Type B pancreatic cell (in vitro differentiated cells): Measurements from ENCODE around the gene PSD2. TPM values are rescaled to one million over a fixed set of nuclear protein-coding genes. Genes with fewer than 3 reads are reported as not detected.

Experiments
- DNase-seq: peaks from one replicate; pipeline ENCODE4 v3.0.0; 2021; ENCODE audit warnings: mixed read lengths; ENCODE audit not compliant: unreplicated experiment; ENCODE audit errors: extremely low spot score
- H3K27ac Mint-ChIP-seq: 2 replicates; pipeline ENCODE4 v1.8.0; 2021; ENCODE audit warnings: mild to moderate bottlenecking, mixed read lengths
- H3K27me3 Mint-ChIP-seq: 2 replicates; pipeline ENCODE4 v1.8.0; 2021; ENCODE audit warnings: mixed read lengths
- H3K36me3 Mint-ChIP-seq: 2 replicates; pipeline ENCODE4 v1.8.0; 2021; ENCODE audit warnings: mixed read lengths
- H3K4me1 Mint-ChIP-seq: one replicate; pipeline ENCODE4 v1.8.0; 2021; ENCODE audit warnings: mixed read lengths; ENCODE audit not compliant: unreplicated experiment
- H3K4me3 Mint-ChIP-seq: 2 replicates; pipeline ENCODE4 v1.8.0; 2021; ENCODE audit warnings: mild to moderate bottlenecking, mixed read lengths
- H3K9me3 Mint-ChIP-seq: 2 replicates; pipeline ENCODE4 v1.8.0; 2021; ENCODE audit warnings: mixed read lengths
- total RNA-seq: library from RNA; stranded (reverse); gene quantifications from 2 replicates; pipeline ENCODE4 v1.2.1, GENCODE V29; 2021; ENCODE audit warnings: low replicate concordance
- TF ChIP-seq, protein P1 (sequence below): fragments of 200-600 bp; sonication (generic); conservative IDR thresholded peaks from 2 replicates; pipeline ENCODE4 v1.5.0; 2021; ENCODE audit warnings: antibody characterized with exemption, mild to moderate bottlenecking

PSD2 gene
- total RNA-seq, 1 donor from 2014 or later = 0.27 TPM

DNA sequence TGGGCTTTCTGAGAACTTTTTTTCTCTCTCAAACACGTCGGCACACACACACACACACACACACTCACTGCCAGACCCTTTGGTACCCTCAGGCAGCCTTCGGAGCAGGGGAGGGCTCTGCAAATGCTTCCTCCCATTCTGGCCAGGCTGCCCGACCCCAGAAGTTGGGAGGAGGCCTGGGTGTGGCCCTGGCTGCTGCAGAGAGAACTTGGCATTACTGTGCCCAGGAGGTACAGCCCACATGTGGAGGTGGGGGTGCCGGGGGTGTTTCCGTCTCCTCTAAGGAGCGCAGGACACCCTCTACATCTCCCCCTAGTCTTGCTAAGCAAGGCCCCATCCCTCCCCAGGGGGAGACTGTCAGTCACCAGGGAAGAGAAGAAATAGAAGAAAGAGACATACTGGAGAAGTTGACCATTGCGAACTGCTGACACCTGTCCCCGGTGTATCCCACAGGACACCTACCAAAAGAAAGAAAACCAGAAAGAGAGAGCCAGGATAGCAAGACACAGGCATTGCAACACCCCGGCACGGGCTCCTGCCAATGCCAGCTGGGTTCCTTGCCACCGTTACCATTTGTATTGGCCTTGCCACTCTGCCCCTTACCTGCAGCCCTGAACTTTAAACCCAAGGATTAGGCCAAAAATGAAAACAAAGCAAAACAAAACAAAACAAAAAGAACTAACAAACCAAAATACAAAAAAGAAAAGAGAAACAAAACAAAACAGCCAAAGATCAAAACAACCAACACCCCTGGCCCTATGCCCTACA lies 69.3 kb downstream of the PSD2 start:
- H3K4me3 Mint-ChIP-seq = no peak overlapping the region
- no peak overlapping the region for H3K27ac Mint-ChIP-seq
- no peak for DNase-seq
- no peaks in the 10 kb centered on the region for H3K36me3 Mint-ChIP-seq
- H3K9me3 Mint-ChIP-seq = no peaks in the 10 kb centered on the region
- H3K27me3 Mint-ChIP-seq = peaks cover 40% of the 10 kb centered on the region
- TF ChIP-seq, protein P1, sequence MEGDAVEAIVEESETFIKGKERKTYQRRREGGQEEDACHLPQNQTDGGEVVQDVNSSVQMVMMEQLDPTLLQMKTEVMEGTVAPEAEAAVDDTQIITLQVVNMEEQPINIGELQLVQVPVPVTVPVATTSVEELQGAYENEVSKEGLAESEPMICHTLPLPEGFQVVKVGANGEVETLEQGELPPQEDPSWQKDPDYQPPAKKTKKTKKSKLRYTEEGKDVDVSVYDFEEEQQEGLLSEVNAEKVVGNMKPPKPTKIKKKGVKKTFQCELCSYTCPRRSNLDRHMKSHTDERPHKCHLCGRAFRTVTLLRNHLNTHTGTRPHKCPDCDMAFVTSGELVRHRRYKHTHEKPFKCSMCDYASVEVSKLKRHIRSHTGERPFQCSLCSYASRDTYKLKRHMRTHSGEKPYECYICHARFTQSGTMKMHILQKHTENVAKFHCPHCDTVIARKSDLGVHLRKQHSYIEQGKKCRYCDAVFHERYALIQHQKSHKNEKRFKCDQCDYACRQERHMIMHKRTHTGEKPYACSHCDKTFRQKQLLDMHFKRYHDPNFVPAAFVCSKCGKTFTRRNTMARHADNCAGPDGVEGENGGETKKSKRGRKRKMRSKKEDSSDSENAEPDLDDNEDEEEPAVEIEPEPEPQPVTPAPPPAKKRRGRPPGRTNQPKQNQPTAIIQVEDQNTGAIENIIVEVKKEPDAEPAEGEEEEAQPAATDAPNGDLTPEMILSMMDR = no peak
- H3K4me1 Mint-ChIP-seq = no peaks in the 10 kb centered on the region

DNA sequence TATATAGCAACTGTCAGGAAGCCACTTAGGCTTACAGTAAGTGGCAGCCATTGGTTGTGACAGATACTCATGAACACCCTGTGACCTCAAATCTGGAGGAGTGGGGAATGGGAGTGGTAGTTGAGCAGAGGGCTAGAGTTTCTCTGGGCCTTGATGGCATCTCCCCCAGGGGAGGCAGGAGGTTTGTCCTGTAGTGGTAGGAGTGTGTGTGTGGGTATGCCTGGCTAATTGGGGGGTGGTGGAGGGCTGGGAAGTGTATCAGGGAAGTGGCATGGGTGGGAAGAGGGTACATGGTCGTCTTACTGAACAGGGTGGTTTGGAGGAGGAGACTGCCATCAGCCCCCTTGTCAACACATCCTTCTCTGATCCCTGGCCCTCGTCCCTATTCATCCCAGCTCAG lies 71.5 kb downstream of the PSD2 start:
- H3K36me3 Mint-ChIP-seq = no peaks in the 10 kb centered on the region
- H3K9me3 Mint-ChIP-seq = no peaks in the 10 kb centered on the region
- no peak overlapping the region for H3K4me3 Mint-ChIP-seq
- no peak overlapping the region for H3K27ac Mint-ChIP-seq
- TF ChIP-seq, protein P1 = no peak
- H3K27me3 Mint-ChIP-seq = peaks cover 39% of the 10 kb centered on the region
- H3K4me1 Mint-ChIP-seq = no peaks in the 10 kb centered on the region
- DNase-seq = no peak

DNA sequence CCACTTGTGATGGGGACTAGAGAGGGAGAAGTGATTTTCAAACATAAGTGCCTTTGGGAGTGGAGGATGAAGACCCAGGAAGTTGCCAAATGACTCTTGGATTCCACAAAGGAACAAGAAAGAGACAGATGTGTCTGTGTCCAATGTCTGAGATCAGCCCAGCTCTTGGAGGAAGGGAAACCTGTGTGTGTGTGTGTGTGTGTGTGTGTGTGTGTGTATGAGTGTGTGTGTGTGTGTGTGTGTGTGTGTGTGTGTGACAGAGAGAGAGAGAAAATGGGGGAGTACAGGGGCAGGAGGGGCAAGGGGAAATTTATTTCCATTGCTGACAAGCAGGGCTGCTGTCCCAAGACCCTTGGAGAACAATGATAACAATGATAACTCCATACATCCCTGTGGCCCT lies 72.0 kb downstream of the PSD2 start:
- Mint-ChIP-seq H3K9me3 (no peaks in the 10 kb centered on the region), H3K36me3 (no peaks in the 10 kb centered on the region), H3K4me3 (no peak overlapping the region), H3K4me1 (no peaks in the 10 kb centered on the region), H3K27me3 (peaks cover 39% of the 10 kb centered on the region), H3K27ac (no peak overlapping the region)
- TF ChIP-seq, protein P1 = no peak
- DNase-seq = no peak

DNA sequence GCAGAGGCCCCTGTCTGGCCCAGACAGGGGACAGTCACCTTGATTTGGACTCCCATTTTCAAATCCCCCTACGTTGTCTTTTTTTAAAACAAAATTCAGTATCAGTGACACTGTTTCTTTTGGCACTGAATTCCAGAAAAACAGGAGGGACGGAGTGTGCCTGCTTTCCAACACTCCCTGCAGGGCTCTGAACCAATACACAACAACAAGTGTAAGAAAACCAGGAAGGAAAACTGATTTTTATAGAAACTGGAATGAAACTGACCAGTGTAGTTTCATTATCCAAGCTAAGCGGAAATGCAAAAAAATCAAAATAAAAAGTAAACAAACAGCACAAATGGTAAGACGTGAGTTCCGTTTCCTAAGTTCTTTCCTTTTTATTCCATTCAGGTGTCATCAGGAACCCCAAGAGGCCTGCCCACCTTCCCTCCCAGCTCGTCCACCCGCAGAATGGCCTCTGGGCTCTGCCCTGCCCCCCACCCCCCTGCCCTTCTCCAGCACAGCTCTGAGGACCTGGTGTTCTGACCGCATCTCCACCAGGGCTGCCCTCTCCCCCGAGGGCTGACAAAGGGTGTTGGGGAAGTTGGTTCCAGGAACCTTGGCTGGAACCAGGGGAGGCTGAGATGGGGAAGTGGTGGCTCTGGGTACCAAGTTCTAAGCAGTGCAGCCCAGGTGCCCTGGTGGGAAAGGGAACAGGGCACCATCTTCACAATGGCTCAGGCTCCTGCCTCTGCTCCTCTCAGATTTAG lies 73.6 kb downstream of the PSD2 start:
- DNase-seq = no peak
- TF ChIP-seq, protein P1 = no peak
- Mint-ChIP-seq H3K4me1 (no peaks in the 10 kb centered on the region), H3K27ac (no peak overlapping the region), H3K27me3 (peaks cover 48% of the 10 kb centered on the region), H3K36me3 (no peaks in the 10 kb centered on the region), H3K4me3 (no peak overlapping the region), H3K9me3 (no peaks in the 10 kb centered on the region)

DNA sequence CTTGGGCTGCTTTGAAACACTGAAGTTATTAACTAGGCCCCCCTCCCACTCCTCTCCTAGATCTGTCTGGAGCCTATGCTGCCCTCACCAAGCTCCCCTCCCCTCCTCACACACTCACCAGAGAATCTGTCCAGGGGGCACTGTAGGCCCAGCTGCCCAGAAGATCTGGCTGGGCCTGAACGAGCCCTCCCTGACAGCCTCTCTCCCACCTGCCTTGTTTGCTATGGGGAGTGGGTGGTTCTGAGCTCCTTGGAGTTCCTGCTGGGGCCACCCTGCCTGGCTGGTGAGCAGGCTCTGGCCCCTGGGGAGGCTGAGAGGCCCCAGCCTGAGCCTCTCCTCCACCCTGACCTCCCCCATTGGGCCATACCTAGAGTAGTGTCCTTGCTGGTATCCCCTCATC lies 75.1 kb downstream of the PSD2 start:
- no peaks in the 10 kb centered on the region for H3K4me1 Mint-ChIP-seq
- peaks cover 45% of the 10 kb centered on the region for H3K27me3 Mint-ChIP-seq
- TF ChIP-seq, protein P1 = no peak
- no peaks in the 10 kb centered on the region for H3K36me3 Mint-ChIP-seq
- no peak overlapping the region for H3K4me3 Mint-ChIP-seq
- H3K9me3 Mint-ChIP-seq = no peaks in the 10 kb centered on the region
- H3K27ac Mint-ChIP-seq = no peak overlapping the region
- DNase-seq = no peak
